ENCODE measurements around the gene BRSK2.

BRSK2 gene

GRCh38 chr11:1478011-1478410 lies 88.3 kb downstream of the BRSK2 start:
- no peaks in the 10 kb centered on the region for H3K27me3 ChIP-seq
- H3K4me3 ChIP-seq = no peak overlapping the region
- H3K9ac ChIP-seq = no peak overlapping the region
- H3K4me1 ChIP-seq = no peaks in the 10 kb centered on the region
- H3K27ac ChIP-seq = no peak overlapping the region
- no peaks in the 10 kb centered on the region for H3K9me3 ChIP-seq
- peaks cover 85% of the 10 kb centered on the region for H3K36me3 ChIP-seq
- H4K20me1 ChIP-seq = peaks cover 63% of the 10 kb centered on the region
- TF ChIP-seq Cebpa-rat (IDR thresholded peaks at IDR 0.05) = no peak
- no peak overlapping the region for H3K4me2 ChIP-seq

- Histone ChIP-seq H3K27ac (no peak overlapping the region), H4K20me1 (peaks cover 63% of the 10 kb centered on the region), H3K4me3 (no peak overlapping the region), H3K36me3 (peaks cover 81% of the 10 kb centered on the region), H3K9me3 (no peaks in the 10 kb centered on the region), H3K4me1 (no peaks in the 10 kb centered on the region), H3K27me3 (no peaks in the 10 kb centered on the region), H3K9ac (no peak overlapping the region), H3K4me2 (no peak overlapping the region)
- TF ChIP-seq Cebpa-rat (IDR thresholded peaks at IDR 0.05) = no peak
Observed at GRCh38 chr11:1478544-1478943, 88.8 kb downstream of the BRSK2 start.

- Histone ChIP-seq H3K9me3 (no peaks in the 10 kb centered on the region), H4K20me1 (peaks cover 64% of the 10 kb centered on the region), H3K4me2 (no peak overlapping the region), H3K4me1 (0 out of 2 replicates have a peak, but pooled peaks cover 4% of the 10 kb centered on the region), H3K36me3 (peaks cover 76% of the 10 kb centered on the region), H3K27ac (no peak overlapping the region), H3K9ac (no peak overlapping the region), H3K4me3 (no peak overlapping the region), H3K27me3 (no peaks in the 10 kb centered on the region)
- no peak for TF ChIP-seq Cebpa-rat (IDR thresholded peaks at IDR 0.05)
Observed at GRCh38 chr11:1479006-1479677, 89.4 kb downstream of the BRSK2 start.

- H4K20me1 ChIP-seq = peaks cover 70% of the 10 kb centered on the region
- TF ChIP-seq Cebpa-rat (IDR thresholded peaks at IDR 0.05) = no peak
- H3K4me3 ChIP-seq = no peak overlapping the region
- no peaks in the 10 kb centered on the region for H3K9me3 ChIP-seq
- H3K4me2 ChIP-seq = no peak overlapping the region
- peaks cover 75% of the 10 kb centered on the region for H3K36me3 ChIP-seq
- no peaks in the 10 kb centered on the region for H3K27me3 ChIP-seq
- no peak overlapping the region for H3K9ac ChIP-seq
- no peak overlapping the region for H3K27ac ChIP-seq
- H3K4me1 ChIP-seq = 0 out of 2 replicates have a peak, but pooled peaks cover 4% of the 10 kb centered on the region
Observed at GRCh38 chr11:1479678-1480118, 90.0 kb downstream of the BRSK2 start.

GRCh38 chr11:1480191-1480554 lies 90.4 kb downstream of the BRSK2 start:
- TF ChIP-seq Cebpa-rat (IDR thresholded peaks at IDR 0.05) = no peak
- Histone ChIP-seq H3K27me3 (no peaks in the 10 kb centered on the region), H4K20me1 (peaks cover 74% of the 10 kb centered on the region)

GRCh38 chr11:1480555-1481482 lies 91.1 kb downstream of the BRSK2 start:
- H3K36me3 ChIP-seq = peaks cover 66% of the 10 kb centered on the region
- no peak overlapping the region for H3K4me3 ChIP-seq
- peaks cover 80% of the 10 kb centered on the region for H4K20me1 ChIP-seq
- H3K27ac ChIP-seq = no peak overlapping the region
- no peaks in the 10 kb centered on the region for H3K27me3 ChIP-seq
- H3K9ac ChIP-seq = no peak overlapping the region
- H3K4me2 ChIP-seq = no peak overlapping the region
- no peaks in the 10 kb centered on the region for H3K9me3 ChIP-seq
- peaks cover 12% of the 10 kb centered on the region for H3K4me1 ChIP-seq
- no peak for TF ChIP-seq Cebpa-rat (IDR thresholded peaks at IDR 0.05)

More at GRCh38 chr11:1480191-1480554, 90.4 kb downstream of the BRSK2 start:
- Histone ChIP-seq H3K9me3 (no peaks in the 10 kb centered on the region), H3K4me2 (no peak overlapping the region), H3K4me3 (no peak overlapping the region), H3K27ac (no peak overlapping the region), H3K9ac (no peak overlapping the region), H3K4me1 (peaks cover 5% of the 10 kb centered on the region; the same call in 1 of the 2 replicates), H3K36me3 (peaks cover 73% of the 10 kb centered on the region)

- peaks cover 84% of the 10 kb centered on the region for H4K20me1 ChIP-seq
- TF ChIP-seq Cebpa-rat (IDR thresholded peaks at IDR 0.05) = no peak
- peaks cover 62% of the 10 kb centered on the region for H3K36me3 ChIP-seq
Observed at GRCh38 chr11:1481483-1481825, 91.7 kb downstream of the BRSK2 start.

GRCh38 chr11:1481861-1482441 lies 92.2 kb downstream of the BRSK2 start:
- H3K9me3 ChIP-seq = no peaks in the 10 kb centered on the region
- no peak overlapping the region for H3K9ac ChIP-seq
- TF ChIP-seq Cebpa-rat (IDR thresholded peaks at IDR 0.05) = no peak

More at GRCh38 chr11:1481483-1481825, 91.7 kb downstream of the BRSK2 start:
- Histone ChIP-seq H3K27me3 (no peaks in the 10 kb centered on the region), H3K9me3 (no peaks in the 10 kb centered on the region), H3K4me1 (peaks cover 18% of the 10 kb centered on the region), H3K4me2 (no peak overlapping the region), H3K4me3 (no peak overlapping the region), H3K9ac (no peak overlapping the region), H3K27ac (no peak overlapping the region)

GRCh38 chr11:1482581-1483444 lies 93.1 kb downstream of the BRSK2 start:
- Histone ChIP-seq H3K4me3 (no peak overlapping the region), H3K27me3 (no peaks in the 10 kb centered on the region), H3K4me2 (no peak overlapping the region), H3K4me1 (peaks cover 32% of the 10 kb centered on the region), H3K9ac (no peak overlapping the region), H3K27ac (no peak overlapping the region), H3K9me3 (no peaks in the 10 kb centered on the region), H4K20me1 (peaks cover 97% of the 10 kb centered on the region), H3K36me3 (peaks cover 51% of the 10 kb centered on the region)
- no peak for TF ChIP-seq Cebpa-rat (IDR thresholded peaks at IDR 0.05)

More at GRCh38 chr11:1481861-1482441, 92.2 kb downstream of the BRSK2 start:
- H3K27ac ChIP-seq = no peak overlapping the region
- no peaks in the 10 kb centered on the region for H3K27me3 ChIP-seq
- H3K4me2 ChIP-seq = no peak overlapping the region
- H4K20me1 ChIP-seq = peaks cover 88% of the 10 kb centered on the region
- H3K36me3 ChIP-seq = peaks cover 60% of the 10 kb centered on the region
- no peak overlapping the region for H3K4me3 ChIP-seq
- peaks cover 23% of the 10 kb centered on the region for H3K4me1 ChIP-seq

Data from BLaER1 (cell line).